HG02759 (cell line): ENCODE data around the gene EPDR1.

Experiments
- ATAC-seq: cut with Tn5 transposase; IDR thresholded peaks from one replicate; pipeline ENCODE4 v1.9.1; 2021; ENCODE audit warnings: mild to moderate bottlenecking, moderate library complexity; ENCODE audit not compliant: unreplicated experiment

Gene EPDR1

GRCh38 chr7:37920305-37920848, at the start of gene EPDR1:
Gene EPDR1 (plus strand): TSS chr7:37920640. CDS start chr7:37920940, 300 bp downstream.
- ATAC-seq: peak; percentile 60

- no peak for ATAC-seq
These were observed 38.4 kb upstream of the EPDR1 start for GRCh38 chr7:37882086-37882485.

- no peak for ATAC-seq
These were observed 27.1 kb upstream of the EPDR1 start for GRCh38 chr7:37893359-37893758.

GRCh38 chr7:37894671-37895070, 25.8 kb upstream of the EPDR1 start:
- no peak for ATAC-seq

- ATAC-seq: no peak
These were observed 20.7 kb upstream of the EPDR1 start for GRCh38 chr7:37899712-37900247.

GRCh38 chr7:37901236-37901827, 19.1 kb upstream of the EPDR1 start:
- no peak for ATAC-seq

GRCh38 chr7:37901890-37902524, 18.4 kb upstream of the EPDR1 start:
- ATAC-seq: no peak

- ATAC-seq: no peak
These were observed 12.1 kb upstream of the EPDR1 start for GRCh38 chr7:37908221-37908788.

- no peak for ATAC-seq
These were observed 7.7 kb upstream of the EPDR1 start for GRCh38 chr7:37912756-37913155.

GRCh38 chr7:37915438-37915837, 5.0 kb upstream of the EPDR1 start:
- no peak for ATAC-seq

- no peak for ATAC-seq
These were observed 4.3 kb upstream of the EPDR1 start for GRCh38 chr7:37916017-37916672.

- peak; percentile 28 for ATAC-seq
These were observed 3.5 kb upstream of the EPDR1 start, which contains the start of gene SFRP4 for GRCh38 chr7:37916673-37917660. Gene SFRP4 (minus strand): TSS chr7:37916817. CDS start chr7:37916537, 280 bp downstream.

GRCh38 chr7:37918526-37918925, 1.9 kb upstream of the EPDR1 start:
- no peak for ATAC-seq

- ATAC-seq: peak; percentile 62
These were observed 687 bp downstream of the EPDR1 start for GRCh38 chr7:37920849-37921805.

- ATAC-seq: no peak
These were observed 1.4 kb downstream of the EPDR1 start for GRCh38 chr7:37921876-37922275.

GRCh38 chr7:37923996-37924395, 3.6 kb downstream of the EPDR1 start:
- no peak for ATAC-seq

- ATAC-seq: no peak
These were observed 4.1 kb downstream of the EPDR1 start for GRCh38 chr7:37924491-37925041.

GRCh38 chr7:37925620-37926019, 5.2 kb downstream of the EPDR1 start:
- ATAC-seq: no peak
